HUES48 (cell line): ENCODE results near the gene RETN.

ENCODE experiments used
- H3K27ac ChIP-seq: one replicate; pipeline ENCODE4 v1.7.0; 2013; ENCODE audit warnings: low read depth, low read length, inconsistent platforms
- H3K27me3 ChIP-seq: 2 replicates; pipeline ENCODE4 v1.6.1; 2013; ENCODE audit warnings: mild to moderate bottlenecking, low read length; ENCODE audit not compliant: control insufficient read depth, insufficient read depth
- H3K36me3 ChIP-seq: 2 replicates; pipeline ENCODE4 v1.6.1; 2013; ENCODE audit warnings: low read length; ENCODE audit not compliant: control insufficient read depth, insufficient read depth
- H3K4me1 ChIP-seq: 2 replicates; pipeline ENCODE4 v1.6.1; 2013; ENCODE audit warnings: mild to moderate bottlenecking, low read length; ENCODE audit not compliant: control insufficient read depth, insufficient read depth
- H3K4me3 ChIP-seq: 2 replicates; pipeline ENCODE4 v1.5.1; 2013; ENCODE audit warnings: mild to moderate bottlenecking, low read depth, low read length
- H3K9ac ChIP-seq: 2 replicates; pipeline ENCODE4 v1.6.1; 2013; ENCODE audit warnings: mild to moderate bottlenecking, low read depth, low read length, moderate library complexity
- H3K9me3 ChIP-seq: 2 replicates; pipeline ENCODE4 v1.6.1; 2013; ENCODE audit warnings: low read length; ENCODE audit not compliant: control insufficient read depth, insufficient read depth

The RETN gene, protein sequence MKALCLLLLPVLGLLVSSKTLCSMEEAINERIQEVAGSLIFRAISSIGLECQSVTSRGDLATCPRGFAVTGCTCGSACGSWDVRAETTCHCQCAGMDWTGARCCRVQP

DNA sequence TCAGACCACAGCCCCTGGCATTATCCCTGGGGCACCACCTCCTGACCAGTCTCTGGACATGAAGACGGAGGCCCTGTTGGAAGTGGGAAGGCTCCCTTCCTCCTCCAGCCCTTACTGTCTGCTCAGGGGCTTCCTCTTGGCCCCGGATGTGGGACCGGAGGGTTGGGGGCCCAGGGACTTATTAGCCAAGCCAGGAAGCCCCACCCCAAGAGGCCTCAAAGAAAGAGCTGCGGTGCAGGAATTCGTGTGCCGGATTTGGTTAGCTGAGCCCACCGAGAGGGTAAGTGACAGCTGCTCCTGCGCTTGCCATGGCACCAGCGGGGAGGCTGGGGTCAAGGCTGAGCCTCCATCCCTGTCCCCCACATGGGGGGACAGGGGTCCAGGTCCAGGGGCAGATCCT lies at the start of gene RETN:
Gene RETN, plus strand, starts transcription at position 208 of the 400 bp plus-strand sequence. CDS start 278 bp downstream, outside the sequence.
- Histone ChIP-seq H3K4me3 (peak within 1 kb of the TSS; percentile 50), H3K36me3 (no peaks in the 10 kb centered on the region), H3K9me3 (no peaks in the 10 kb centered on the region), H3K4me1 (peaks cover 4% of the 10 kb centered on the region; the same call in 1 of the 2 replicates), H3K27me3 (peaks cover 35% of the 10 kb centered on the region), H3K9ac (no peak within 1 kb of the TSS), H3K27ac (no peak within 1 kb of the TSS)

DNA sequence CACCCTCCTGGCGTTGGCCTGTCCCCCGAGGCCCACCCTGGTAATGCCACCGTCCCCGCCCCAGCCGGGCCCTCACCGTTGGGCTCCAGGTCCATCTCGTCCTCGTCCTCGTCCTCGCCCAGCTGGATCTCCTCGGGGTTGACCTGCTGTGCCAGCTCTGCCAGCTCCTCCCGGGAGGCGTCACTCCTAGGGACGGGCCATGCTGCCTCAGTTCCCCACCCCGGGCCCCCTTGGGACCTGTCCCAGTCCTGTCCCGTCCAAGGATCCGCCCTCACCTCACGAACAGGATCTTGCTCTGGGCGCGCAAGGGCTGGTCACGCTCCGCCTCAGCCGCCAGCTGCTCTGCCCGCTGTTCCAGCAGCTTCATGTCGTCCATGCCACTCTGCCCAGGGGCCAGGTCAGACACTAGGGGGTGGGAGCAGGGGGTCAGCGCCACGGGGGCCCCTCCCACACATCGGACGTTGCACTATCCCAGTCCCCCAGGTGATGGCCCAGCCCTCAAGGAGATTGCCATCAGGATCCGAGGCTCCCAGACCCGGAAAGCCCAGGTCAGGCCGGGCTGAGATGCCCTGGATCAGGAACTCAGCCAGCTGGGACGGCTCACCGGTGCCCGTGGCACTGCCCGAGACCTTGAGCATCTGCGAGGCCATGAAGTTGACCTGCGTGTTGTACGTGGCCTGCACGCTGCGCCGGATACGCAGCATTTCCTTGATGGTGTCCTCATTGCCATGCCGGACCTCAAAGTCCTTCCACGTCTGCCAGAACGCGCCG lies 49.0 kb upstream of the RETN start:
- Histone ChIP-seq H3K27me3 (no peaks in the 10 kb centered on the region), H3K27ac (no peak overlapping the region), H3K36me3 (peaks cover 81% of the 10 kb centered on the region), H3K4me3 (no peak overlapping the region), H3K9me3 (no peaks in the 10 kb centered on the region), H3K9ac (no peak overlapping the region), H3K4me1 (no peaks in the 10 kb centered on the region)

DNA sequence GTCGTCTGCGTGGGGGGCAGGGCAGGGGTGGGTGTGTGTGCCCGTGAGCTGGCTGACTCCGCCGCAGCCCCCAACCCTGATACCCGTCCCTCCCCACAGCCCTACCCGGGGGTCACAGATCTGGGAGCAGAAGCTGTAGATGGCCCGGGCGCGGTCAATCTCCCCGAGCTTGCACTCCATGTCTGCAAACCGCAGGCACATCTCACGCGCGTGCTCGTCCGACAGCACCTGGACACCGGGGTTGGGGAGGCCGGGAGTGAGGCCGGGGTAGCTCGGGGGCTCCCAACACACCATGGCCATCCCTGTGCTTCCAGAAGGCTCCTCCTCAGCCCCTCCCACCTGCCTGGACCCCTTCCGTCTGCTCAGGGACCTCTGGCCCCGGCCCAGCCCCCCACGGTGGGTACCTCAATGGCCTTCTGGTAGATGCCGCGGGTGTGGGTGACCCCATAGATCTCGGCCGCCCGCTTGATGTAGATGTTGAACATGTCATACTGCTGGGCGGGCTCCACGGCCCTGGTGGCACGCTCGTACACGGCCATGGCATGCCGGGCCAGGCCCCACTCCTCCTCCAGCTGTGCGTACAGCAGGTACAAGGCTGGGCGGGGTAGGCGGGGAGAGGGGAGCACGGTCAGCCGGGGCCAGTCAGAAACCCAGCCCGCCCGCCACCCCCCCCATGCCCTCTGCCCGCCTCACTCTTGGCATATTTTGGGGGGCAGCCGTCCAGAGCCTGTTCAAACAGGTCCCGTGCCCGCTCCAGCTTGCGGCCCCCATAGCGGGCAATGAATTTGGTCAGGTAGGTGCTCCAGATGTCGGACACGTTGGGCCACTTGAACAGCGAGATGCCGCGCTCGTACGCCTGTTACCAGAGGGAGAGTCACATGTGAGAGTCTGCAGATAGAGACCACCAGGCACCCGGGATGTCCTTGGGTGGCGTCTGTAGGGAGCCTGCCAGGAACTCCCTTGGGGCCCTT lies 48.1 kb upstream of the RETN start:
- H3K27me3 ChIP-seq = no peaks in the 10 kb centered on the region
- H3K4me3 ChIP-seq = no peak overlapping the region
- peaks cover 80% of the 10 kb centered on the region for H3K36me3 ChIP-seq
- no peak overlapping the region for H3K27ac ChIP-seq
- H3K9ac ChIP-seq = no peak overlapping the region
- H3K4me1 ChIP-seq = no peaks in the 10 kb centered on the region
- no peaks in the 10 kb centered on the region for H3K9me3 ChIP-seq

DNA sequence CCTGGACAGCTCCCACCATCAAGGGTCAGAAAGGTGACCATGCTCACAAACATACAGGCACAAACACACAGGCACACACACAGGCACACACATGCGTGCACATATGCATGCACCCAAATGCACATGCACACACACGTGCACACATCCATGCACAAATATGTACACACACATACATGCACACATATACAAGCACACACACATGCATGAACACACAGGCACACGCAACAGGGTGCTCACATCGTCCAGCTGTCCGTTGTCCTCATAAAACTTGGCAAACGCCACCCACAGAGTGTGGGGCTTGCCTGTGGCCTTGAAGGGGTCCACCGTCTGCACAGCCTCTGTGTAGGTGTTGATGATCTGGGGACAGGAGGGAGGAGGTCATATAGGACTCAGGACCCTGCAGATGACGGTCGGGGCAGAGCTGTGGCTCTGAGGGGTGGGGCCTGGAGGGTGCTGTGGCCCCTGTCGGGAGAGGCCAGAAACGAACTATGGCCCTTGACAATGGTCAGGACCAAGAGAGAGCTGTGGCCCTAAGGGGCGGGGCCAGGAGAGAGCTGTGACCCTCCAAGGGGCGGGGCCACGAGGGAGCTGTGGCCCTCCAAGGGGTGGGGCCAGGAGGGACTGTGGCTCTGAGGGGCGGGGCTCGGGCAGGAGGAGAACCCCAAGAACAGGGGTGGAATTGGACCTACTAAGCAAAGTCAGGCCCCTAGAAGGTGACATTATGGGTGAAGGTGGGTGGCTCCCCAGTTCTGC lies 45.7 kb upstream of the RETN start:
- peaks cover 77% of the 10 kb centered on the region for H3K36me3 ChIP-seq
- no peaks in the 10 kb centered on the region for H3K27me3 ChIP-seq
- H3K4me1 ChIP-seq = no peaks in the 10 kb centered on the region
- H3K9me3 ChIP-seq = no peaks in the 10 kb centered on the region
- H3K4me3 ChIP-seq = no peak overlapping the region
- no peak overlapping the region for H3K9ac ChIP-seq
- no peak overlapping the region for H3K27ac ChIP-seq

DNA sequence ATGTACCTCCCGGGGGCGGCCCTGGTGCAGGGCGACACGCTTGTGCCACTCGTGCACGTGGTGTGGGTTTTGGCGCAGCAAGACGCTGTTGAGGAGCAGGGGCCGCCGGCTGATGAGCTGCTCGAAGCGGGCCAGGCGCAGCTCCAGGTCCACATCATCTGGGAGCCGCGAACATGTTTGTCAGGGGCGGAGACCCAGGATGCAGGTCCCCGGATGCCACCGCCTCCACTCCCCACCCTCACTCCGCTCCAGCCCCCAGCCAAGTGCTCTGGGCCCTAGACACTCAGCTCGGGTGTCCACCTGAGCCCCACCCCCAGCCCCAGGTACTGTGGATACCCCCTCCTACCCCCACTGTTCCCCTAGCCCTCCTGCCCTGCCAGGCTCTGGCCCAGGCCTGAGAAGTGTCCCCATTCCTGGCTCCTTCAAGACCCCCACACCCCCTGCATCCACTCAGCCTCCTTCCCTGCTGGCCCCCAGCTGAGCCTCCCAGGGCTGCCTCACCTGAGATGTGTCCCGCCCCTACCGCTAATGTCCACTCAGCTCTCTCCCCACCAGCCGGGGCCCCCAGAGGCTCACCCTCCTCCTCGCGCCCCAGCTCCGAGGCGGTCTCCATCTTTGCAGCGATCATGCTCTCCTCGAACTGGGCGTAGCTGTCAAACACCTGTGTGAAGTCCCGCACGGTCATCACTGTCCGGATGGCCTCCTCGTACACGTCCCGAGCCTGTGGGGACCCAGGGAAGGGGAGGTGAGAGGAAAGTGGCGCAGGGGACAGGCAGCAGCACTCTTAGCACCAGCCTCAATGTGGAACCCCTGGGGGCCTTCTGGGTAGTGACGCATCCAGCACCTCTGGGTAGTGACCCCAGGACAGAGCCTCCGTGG lies 44.9 kb upstream of the RETN start:
- H3K4me1 ChIP-seq = no peaks in the 10 kb centered on the region
- no peaks in the 10 kb centered on the region for H3K9me3 ChIP-seq
- H3K4me3 ChIP-seq = no peak overlapping the region
- no peak overlapping the region for H3K9ac ChIP-seq
- no peaks in the 10 kb centered on the region for H3K27me3 ChIP-seq
- peaks cover 68% of the 10 kb centered on the region for H3K36me3 ChIP-seq
- H3K27ac ChIP-seq = no peak overlapping the region

DNA sequence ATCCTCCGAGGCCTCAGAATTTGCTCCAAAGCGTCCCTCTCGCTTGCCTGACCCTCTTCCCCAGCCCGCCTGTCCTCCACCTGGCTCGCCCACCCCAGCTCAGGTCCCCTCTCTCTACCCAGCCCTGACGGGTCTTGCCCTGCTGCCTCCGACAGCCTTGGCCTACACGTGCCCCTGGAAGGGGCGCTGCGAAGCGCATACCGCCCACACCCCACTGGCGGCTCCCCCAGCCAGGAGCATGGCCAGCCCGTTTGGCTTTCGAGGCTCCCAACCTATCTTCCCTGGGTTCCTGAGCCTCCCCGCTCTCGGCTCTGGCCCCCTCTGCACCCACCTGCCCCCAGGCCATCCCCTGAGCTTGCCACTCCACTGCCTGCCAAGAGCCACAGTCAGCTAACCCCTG lies 44.0 kb upstream of the RETN start:
- Histone ChIP-seq H3K9me3 (no peaks in the 10 kb centered on the region), H3K4me3 (no peak overlapping the region), H3K27ac (no peak overlapping the region), H3K36me3 (peaks cover 61% of the 10 kb centered on the region), H3K9ac (no peak overlapping the region), H3K27me3 (no peaks in the 10 kb centered on the region), H3K4me1 (no peaks in the 10 kb centered on the region)

DNA sequence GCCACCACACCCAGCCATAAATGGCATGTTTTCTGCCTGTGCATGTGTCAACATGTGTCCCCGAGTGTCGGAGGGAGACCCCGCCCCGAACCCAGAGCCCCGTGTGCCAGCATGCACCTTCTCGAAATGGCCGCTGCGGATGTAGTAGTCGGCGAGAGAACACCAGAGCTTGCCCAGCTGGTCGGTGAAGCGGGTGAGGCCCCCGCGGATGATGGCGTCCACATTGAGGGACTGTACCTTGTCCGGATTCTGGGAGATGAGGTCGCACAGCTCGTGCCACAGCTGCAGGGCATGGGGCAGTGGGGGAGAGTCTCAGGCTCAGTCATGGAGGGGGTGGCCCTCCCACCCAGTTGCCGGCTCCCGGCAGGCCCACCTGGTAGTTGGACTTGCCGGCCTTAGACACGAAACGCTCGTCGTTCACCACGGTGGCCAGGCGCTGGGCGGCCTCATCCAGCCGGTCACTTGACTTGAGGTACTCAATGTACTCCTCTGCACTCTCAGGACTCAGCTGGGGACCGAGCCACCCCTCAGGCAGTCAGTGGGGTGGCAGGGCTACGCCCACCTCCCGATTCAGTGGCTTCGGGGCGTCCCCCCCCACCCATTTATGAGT lies 43.0 kb upstream of the RETN start:
- Histone ChIP-seq H3K36me3 (peaks cover 51% of the 10 kb centered on the region), H3K27ac (no peak overlapping the region), H3K27me3 (no peaks in the 10 kb centered on the region), H3K9me3 (no peaks in the 10 kb centered on the region), H3K9ac (no peak overlapping the region), H3K4me3 (no peak overlapping the region), H3K4me1 (0 out of 2 replicates have a peak, but pooled peaks cover 4% of the 10 kb centered on the region)

DNA sequence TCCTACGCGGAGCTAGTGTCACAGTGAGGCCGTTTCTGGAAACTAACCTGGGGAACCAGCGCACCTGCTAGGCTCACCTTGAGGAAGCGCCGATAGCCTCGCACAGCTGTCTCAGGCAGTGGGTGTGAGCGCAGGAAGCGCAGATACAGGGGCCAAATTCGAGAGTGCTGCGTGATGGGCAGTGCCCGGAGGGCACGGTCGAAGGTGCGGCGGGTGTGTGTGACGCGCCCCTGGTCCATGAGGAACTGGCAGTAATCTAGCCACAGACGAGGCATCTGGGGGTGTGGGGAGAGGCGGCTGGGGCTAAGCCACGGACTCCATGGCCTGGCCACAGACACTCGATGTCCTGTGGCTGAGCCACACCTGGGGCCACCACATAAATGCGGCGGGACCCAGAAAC lies 41.7 kb upstream of the RETN start:
- Histone ChIP-seq H3K27me3 (no peaks in the 10 kb centered on the region), H3K4me1 (0 out of 2 replicates have a peak, but pooled peaks cover 4% of the 10 kb centered on the region), H3K4me3 (no peak overlapping the region), H3K9me3 (no peaks in the 10 kb centered on the region), H3K9ac (no peak overlapping the region), H3K27ac (no peak overlapping the region), H3K36me3 (peaks cover 43% of the 10 kb centered on the region)

DNA sequence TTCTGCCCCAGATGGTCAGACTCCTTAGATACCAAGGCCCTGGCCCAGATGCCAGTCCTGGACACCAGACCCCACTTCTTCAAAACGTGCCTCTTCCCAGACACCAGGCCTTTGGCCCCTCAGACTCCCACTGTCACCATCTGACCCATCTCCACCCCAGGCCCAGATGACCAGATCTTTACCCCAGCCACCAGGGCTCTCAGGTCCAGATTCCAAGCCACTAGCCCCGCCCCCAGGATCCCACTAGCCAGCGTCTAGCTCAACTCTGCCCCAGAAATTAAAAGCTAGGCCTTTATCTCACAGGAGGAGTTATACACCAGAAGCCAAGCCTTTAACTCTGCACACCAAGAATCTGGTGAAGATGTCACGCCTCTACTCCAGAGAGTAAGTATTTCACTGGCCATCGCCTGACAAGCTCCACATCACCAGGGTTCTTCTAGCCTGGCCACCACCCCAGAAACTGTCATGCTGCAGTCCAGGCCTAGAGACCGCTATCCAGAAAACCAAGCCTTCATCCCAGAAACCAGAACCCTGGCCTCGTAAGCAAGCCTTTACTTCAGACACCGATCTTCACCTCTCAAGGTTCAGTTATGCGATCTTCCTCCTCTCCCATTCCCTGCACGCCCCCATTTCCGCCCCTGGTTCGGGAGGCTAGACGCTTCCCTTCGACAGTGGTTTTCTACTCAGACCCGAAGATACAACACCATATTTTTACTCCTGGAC lies 40.1 kb upstream of the RETN start:
- 0 out of 2 replicates have a peak, but pooled peaks cover 4% of the 10 kb centered on the region for H3K4me1 ChIP-seq
- peak overlapping the region; percentile 92 for H3K4me3 ChIP-seq
- 0 out of 2 replicates have a peak, but pooled peaks cover under 1% of the 10 kb centered on the region for H3K27me3 ChIP-seq
- H3K9ac ChIP-seq = peak overlapping the region; percentile 74
- peaks cover 31% of the 10 kb centered on the region for H3K36me3 ChIP-seq
- peak overlapping the region; percentile 49 for H3K27ac ChIP-seq
- H3K9me3 ChIP-seq = no peaks in the 10 kb centered on the region
